CD4-positive, CD25-positive, alpha-beta regulatory T cell (primary cell): ENCODE measurements around the gene CXCR6. TPM values are rescaled to one million over a fixed set of nuclear protein-coding genes. Genes with fewer than 3 reads are reported as not detected.

ENCODE experiments used
- ATAC-seq, 2 donors: fragments of 150-1000 bp; cut with Tn5 transposase; one replicate each; pipeline ENCODE4 v1.10.0; 2021; ENCODE audit warnings: low read depth in 2 of 2, moderate number of reproducible peaks in 2 of 2, moderate library complexity in 1 of 2
- DNase-seq, 3 donors: peaks; one replicate each; pipeline versions ENCODE4 v3.0.0 to v3.0.0-alpha.2; 2012 to 2022; ENCODE audit warnings: mixed read lengths in 1 of 3
- H3K27ac ChIP-seq: one replicate; pipeline ENCODE4 v1.7.0; 2013; ENCODE audit warnings: mild to moderate bottlenecking, low read length; ENCODE audit not compliant: insufficient read depth, poor library complexity, severe bottlenecking
- H3K27me3 ChIP-seq: one replicate; pipeline ENCODE4 v1.7.0; 2013; ENCODE audit warnings: low read length; ENCODE audit not compliant: control insufficient read depth, insufficient read depth
- H3K36me3 ChIP-seq: one replicate; pipeline ENCODE4 v1.7.0; 2013; ENCODE audit warnings: mild to moderate bottlenecking, low read length, moderate library complexity; ENCODE audit not compliant: control insufficient read depth, insufficient read depth
- H3K4me1 ChIP-seq: 2 replicates; pipeline ENCODE4 v1.7.0; 2013; ENCODE audit warnings: mild to moderate bottlenecking, low read length; ENCODE audit not compliant: insufficient read depth, control insufficient read depth, poor library complexity, severe bottlenecking
- H3K4me3 ChIP-seq: one replicate; pipeline ENCODE4 v1.7.0; 2013; ENCODE audit warnings: low read depth, mild to moderate bottlenecking, low read length, moderate library complexity
- H3K9me3 ChIP-seq, 2 experiments: 1 replicate in 1 of 2; 2 replicates in 1 of 2; pipeline ENCODE4 v1.7.0; 2013; ENCODE audit warnings: low read length in 2 of 2, mild to moderate bottlenecking in 1 of 2, moderate library complexity in 1 of 2; ENCODE audit not compliant: control insufficient read depth in 2 of 2
- H3K27ac Mint-ChIP-seq, 3 donors: one replicate each; pipeline ENCODE4 v1.8.0; 2020 to 2022; ENCODE audit warnings: mild to moderate bottlenecking in 3 of 3, mixed read lengths in 3 of 3, moderate library complexity in 2 of 3
- H3K27me3 Mint-ChIP-seq: one replicate; pipeline ENCODE4 v1.8.0; 2022; ENCODE audit warnings: mild to moderate bottlenecking, mixed read lengths
- H3K36me3 Mint-ChIP-seq: one replicate; pipeline ENCODE4 v1.8.0; 2020; ENCODE audit warnings: mixed read lengths
- H3K4me1 Mint-ChIP-seq, 4 donors: one replicate each; pipeline ENCODE4 v1.8.0; 2020 to 2022; ENCODE audit warnings: mixed read lengths in 4 of 4, mild to moderate bottlenecking in 1 of 4
- H3K4me3 Mint-ChIP-seq, 4 donors: one replicate each; pipeline ENCODE4 v1.8.0; 2020 to 2022; ENCODE audit warnings: mild to moderate bottlenecking in 4 of 4, mixed read lengths in 4 of 4, moderate library complexity in 3 of 4
- H3K9me3 Mint-ChIP-seq, 7 donors: one replicate each; pipeline ENCODE4 v1.8.0; 2020 to 2022; ENCODE audit warnings: mixed read lengths in 7 of 7, mild to moderate bottlenecking in 3 of 7, moderate library complexity in 2 of 7
- polyA plus RNA-seq, 4 donors: library from polyadenylated mRNA; unstranded; fragments of 300-500 nt; fragmentation: Illumina TruSeq; gene quantifications; one replicate each; pipeline ENCODE4 v1.2.3, GENCODE V29; 2021
- total RNA-seq: library from RNA; stranded (reverse); gene quantifications from one replicate; pipeline ENCODE4 v1.2.3, GENCODE V29; 2022

CXCR6 gene
- total and polyA plus RNA-seq, 5 donors from 2014 or later = 23.7 to 40.3 (median 25.5) TPM

- H3K36me3 ChIP-seq = peaks cover 89% of the 10 kb centered on the region
- Mint-ChIP-seq H3K36me3 (peaks cover 78% of the 10 kb centered on the region), H3K4me3 (no peak overlapping the region), H3K4me1 (peaks cover 0 to 3% (median 0%) of the 10 kb centered on the region in 4 donors), H3K27ac (no peak overlapping the region), H3K27me3 (no peaks in the 10 kb centered on the region), H3K9me3 (no peaks in the 10 kb centered on the region)
- H3K27ac ChIP-seq = no peak overlapping the region
- no peak overlapping the region for H3K4me3 ChIP-seq
- DNase-seq (no peak), ATAC-seq (no peak)
- no peaks in the 10 kb centered on the region for H3K9me3 ChIP-seq
- no peaks in the 10 kb centered on the region for H3K4me1 ChIP-seq
- H3K27me3 ChIP-seq = no peaks in the 10 kb centered on the region
Observed at GRCh38 chr3:45927881-45928280, 15.4 kb upstream of the CXCR6 start.

GRCh38 chr3:45929042-45929679, 14.1 kb upstream of the CXCR6 start:
- peak; percentile 67 to 73 for ATAC-seq
- Mint-ChIP-seq H3K36me3 (peaks cover 81% of the 10 kb centered on the region), H3K27ac (peak overlapping the region; percentile 36 to 80 (median 67)), H3K4me1 (peaks cover 0 to 5% (median 3%) of the 10 kb centered on the region in 4 donors), H3K9me3 (no peaks in the 10 kb centered on the region), H3K4me3 (no peak overlapping the region), H3K27me3 (no peaks in the 10 kb centered on the region)
- Histone ChIP-seq H3K27me3 (no peaks in the 10 kb centered on the region), H3K36me3 (peaks cover 84% of the 10 kb centered on the region), H3K27ac (no peak overlapping the region), H3K4me1 (no peaks in the 10 kb centered on the region), H3K9me3 (no peaks in the 10 kb centered on the region), H3K4me3 (no peak overlapping the region)
- DNase-seq = peak; percentile 38 to 61 (median 59)

GRCh38 chr3:45931496-45931895, 11.8 kb upstream of the CXCR6 start:
- Mint-ChIP-seq H3K36me3 (peaks cover 89% of the 10 kb centered on the region), H3K4me1 (peaks cover 0 to 6% (median 4%) of the 10 kb centered on the region in 4 donors), H3K27ac (peak overlapping the region in 1 of 3 donors; percentile 77), H3K9me3 (no peaks in the 10 kb centered on the region), H3K27me3 (no peaks in the 10 kb centered on the region), H3K4me3 (no peak overlapping the region)
- Histone ChIP-seq H3K9me3 (no peaks in the 10 kb centered on the region), H3K4me1 (no peaks in the 10 kb centered on the region), H3K36me3 (peaks cover 92% of the 10 kb centered on the region), H3K27ac (no peak overlapping the region), H3K4me3 (no peak overlapping the region), H3K27me3 (no peaks in the 10 kb centered on the region)
- DNase-seq (no peak), ATAC-seq (no peak)

- Mint-ChIP-seq H3K9me3 (no peaks in the 10 kb centered on the region), H3K36me3 (peaks cover 85% of the 10 kb centered on the region), H3K27me3 (no peaks in the 10 kb centered on the region), H3K4me3 (no peak overlapping the region), H3K4me1 (peaks cover 0 to 6% (median 4%) of the 10 kb centered on the region in 4 donors), H3K27ac (no peak overlapping the region)
- Histone ChIP-seq H3K4me1 (no peaks in the 10 kb centered on the region), H3K4me3 (no peak overlapping the region), H3K27ac (no peak overlapping the region), H3K27me3 (no peaks in the 10 kb centered on the region), H3K9me3 (no peaks in the 10 kb centered on the region), H3K36me3 (peaks cover 94% of the 10 kb centered on the region)
- ATAC-seq (no peak), DNase-seq (no peak)
Observed at GRCh38 chr3:45932112-45932511, 11.2 kb upstream of the CXCR6 start.

- Histone ChIP-seq H3K27ac (no peak overlapping the region), H3K9me3 (no peaks in the 10 kb centered on the region), H3K4me3 (no peak overlapping the region), H3K4me1 (peaks cover 1% of the 10 kb centered on the region), H3K27me3 (no peaks in the 10 kb centered on the region), H3K36me3 (peaks cover 92% of the 10 kb centered on the region)
- Mint-ChIP-seq H3K27me3 (no peaks in the 10 kb centered on the region), H3K27ac (peak overlapping the region in 1 of 3 donors; percentile 4), H3K4me1 (peaks cover under 1 to 8% (median 4%) of the 10 kb centered on the region in 4 donors), H3K4me3 (no peak overlapping the region), H3K36me3 (peaks cover 79% of the 10 kb centered on the region), H3K9me3 (no peaks in the 10 kb centered on the region)
- DNase-seq = no peak
- no peak for ATAC-seq
Observed at GRCh38 chr3:45933591-45933990, 9.7 kb upstream of the CXCR6 start.

- H3K9me3 ChIP-seq = no peaks in the 10 kb centered on the region
- peaks cover 11% of the 10 kb centered on the region for H3K4me1 ChIP-seq
- DNase-seq (no peak), ATAC-seq (no peak)
- no peak overlapping the region for H3K4me3 ChIP-seq
- H3K27ac ChIP-seq = no peak overlapping the region
- Mint-ChIP-seq H3K9me3 (no peaks in the 10 kb centered on the region), H3K4me3 (no peak overlapping the region), H3K36me3 (peaks cover 58% of the 10 kb centered on the region), H3K27me3 (no peaks in the 10 kb centered on the region), H3K27ac (no peak overlapping the region), H3K4me1 (peaks cover 10 to 24% (median 17%) of the 10 kb centered on the region in 4 donors)
- H3K27me3 ChIP-seq = no peaks in the 10 kb centered on the region
- peaks cover 66% of the 10 kb centered on the region for H3K36me3 ChIP-seq
Observed at GRCh38 chr3:45936261-45936660, 7.0 kb upstream of the CXCR6 start.

- no peak overlapping the region for H3K4me3 ChIP-seq
- no peak overlapping the region for H3K4me3 Mint-ChIP-seq
- H3K9me3 Mint-ChIP-seq = no peaks in the 10 kb centered on the region
- peaks cover 10 to 34% (median 21%) of the 10 kb centered on the region in 4 donors for H3K4me1 Mint-ChIP-seq
- H3K27me3 Mint-ChIP-seq = no peaks in the 10 kb centered on the region
- peaks cover 51% of the 10 kb centered on the region for H3K36me3 Mint-ChIP-seq
- ATAC-seq (no peak), DNase-seq (no peak)
- no peaks in the 10 kb centered on the region for H3K9me3 ChIP-seq
- no peak overlapping the region for H3K27ac ChIP-seq
- peaks cover 54% of the 10 kb centered on the region for H3K36me3 ChIP-seq
- H3K27ac Mint-ChIP-seq = no peak overlapping the region
- H3K4me1 ChIP-seq = peaks cover 19% of the 10 kb centered on the region
- H3K27me3 ChIP-seq = no peaks in the 10 kb centered on the region
Observed at GRCh38 chr3:45937206-45938042, 5.8 kb upstream of the CXCR6 start.
